Fibroblast of skin of left quadriceps (primary cell): Measurements from ENCODE around the gene SKIDA1.

Experiments used
- DNase-seq, 2 experiments: peaks; one replicate each; pipeline ENCODE4 v3.0.0-alpha.2; 2013; ENCODE audit warnings: low read depth in 2 of 2

Gene SKIDA1

DNA sequence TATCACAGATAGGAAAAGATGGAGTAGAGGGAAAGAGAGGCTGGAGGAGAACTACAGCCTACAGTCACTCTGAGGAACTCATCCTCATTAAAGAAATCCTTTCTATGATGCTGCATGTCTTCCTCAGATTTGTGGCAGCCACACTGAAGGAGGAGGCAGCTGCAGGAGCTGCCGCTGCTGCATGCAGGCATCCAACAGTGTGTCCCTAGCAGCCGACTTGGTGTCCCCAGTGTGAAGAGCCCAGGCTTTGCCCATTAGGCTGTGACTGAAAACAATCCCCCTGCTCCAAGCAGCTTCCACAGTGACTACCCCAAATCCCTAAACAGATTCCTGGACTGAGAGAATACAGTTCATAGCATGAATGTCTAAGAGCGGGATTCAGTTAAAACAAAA, 23.1 kb downstream of the SKIDA1 start:
- DNase-seq: no peak

DNA sequence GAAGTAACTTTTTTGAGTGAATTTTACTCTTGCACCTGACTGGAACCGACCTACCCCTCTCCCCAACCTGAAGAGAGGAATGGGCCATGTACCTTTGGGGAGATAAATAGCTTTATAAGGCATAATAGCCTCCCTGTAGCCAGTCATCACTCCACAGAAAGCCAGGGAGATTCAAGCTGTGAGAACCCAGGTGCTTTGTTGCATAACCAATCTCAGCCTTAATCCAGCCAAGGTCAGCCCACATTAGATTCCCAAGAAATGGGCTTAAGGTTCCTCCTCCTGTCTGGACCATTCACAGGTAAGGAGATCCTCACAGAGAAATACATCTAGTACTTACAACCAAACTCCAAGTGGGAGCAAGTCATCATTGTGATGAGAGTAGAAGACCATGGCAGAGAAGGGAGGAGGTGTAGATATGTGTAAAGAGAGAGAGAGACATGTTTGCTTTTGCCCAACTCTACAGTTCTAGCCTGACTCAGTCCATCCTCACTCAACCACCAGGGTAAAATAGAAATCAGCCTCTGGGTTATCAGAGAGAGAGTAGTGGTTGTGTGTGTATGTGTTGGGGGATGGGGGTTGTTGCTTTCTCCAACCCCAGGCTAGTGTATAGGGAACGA, 23.6 kb downstream of the SKIDA1 start:
- DNase-seq: no peak

DNA sequence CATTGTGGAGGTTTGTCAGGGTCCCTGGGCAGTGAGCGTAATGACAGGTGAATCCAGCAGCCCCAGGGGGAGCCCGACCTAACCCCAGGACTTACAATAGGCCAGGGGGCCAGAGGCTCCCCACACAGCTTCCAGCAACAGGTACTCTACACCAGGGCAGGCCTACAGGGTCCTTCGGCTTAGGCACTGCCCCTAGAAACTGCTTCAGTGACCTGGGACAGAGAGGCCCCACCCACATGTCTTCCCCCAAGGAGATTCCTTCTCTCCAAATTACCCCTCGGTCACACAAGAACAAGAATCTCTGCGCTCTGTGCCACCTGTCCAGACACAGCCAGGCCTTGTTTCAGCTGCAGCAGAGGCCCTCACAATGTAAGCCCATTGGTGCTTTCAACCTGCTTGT, 24.4 kb downstream of the SKIDA1 start:
- DNase-seq: no peak

DNA sequence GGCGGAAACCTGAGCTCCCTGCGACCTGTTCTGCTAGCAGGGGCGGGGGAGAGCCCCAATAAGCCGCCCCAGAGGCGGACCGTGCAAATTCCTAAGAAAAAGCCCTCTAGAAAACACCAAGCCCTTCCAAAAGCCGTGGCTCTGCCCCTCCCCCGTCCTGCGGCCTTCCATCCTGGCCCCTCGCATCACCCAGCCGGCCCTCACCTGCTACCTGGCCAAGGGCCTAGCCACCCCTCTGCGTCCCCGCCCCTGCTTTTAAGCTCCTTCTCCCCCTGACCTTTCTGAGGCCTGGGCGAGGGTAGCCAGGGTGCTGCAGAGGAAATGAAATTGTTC, 24.9 kb downstream of the SKIDA1 start:
- DNase-seq: no peak

DNA sequence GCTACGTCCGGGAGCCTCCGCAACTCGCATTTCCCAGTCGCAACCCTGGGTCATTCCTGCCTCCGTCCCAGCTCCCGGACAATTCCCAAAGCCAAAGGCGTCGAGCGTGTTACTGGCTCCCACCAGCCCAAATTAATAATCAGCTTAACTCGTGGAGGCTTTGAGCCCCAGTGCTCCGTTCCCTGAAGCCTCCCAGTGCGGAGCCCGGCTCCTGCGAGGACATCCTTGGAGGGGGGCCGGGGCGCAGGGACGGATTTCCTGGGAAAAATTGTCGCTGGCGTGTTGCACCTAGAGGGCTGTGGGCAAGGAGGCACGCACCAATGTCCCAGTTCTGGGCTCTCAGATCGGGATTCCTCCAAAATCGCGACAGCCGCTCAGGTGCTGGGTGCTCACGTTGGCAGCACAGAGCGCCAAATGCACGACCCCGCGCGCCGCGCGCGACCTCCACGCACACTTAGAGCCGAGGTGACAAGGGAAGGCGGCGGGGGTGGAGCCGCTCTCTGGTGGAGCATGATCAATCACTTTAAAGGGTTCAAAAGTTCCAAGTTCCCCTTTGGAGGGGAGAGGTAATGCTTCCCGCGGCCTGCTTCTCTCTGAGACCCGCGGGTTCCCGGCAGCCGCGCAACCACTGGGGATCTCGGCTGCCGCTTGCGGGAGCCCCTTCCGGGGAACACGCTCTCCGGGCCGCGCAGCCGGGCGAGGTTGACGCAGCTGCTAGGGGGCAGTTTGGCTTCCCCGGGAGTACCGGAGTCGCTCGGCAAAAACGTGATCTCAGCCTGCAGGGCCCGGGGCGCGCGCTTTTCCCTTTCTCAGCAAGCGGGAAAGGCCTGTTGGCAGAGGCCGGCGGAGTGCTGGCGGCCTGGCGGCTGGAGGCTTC, 25.5 kb downstream of the SKIDA1 start:
- no peak for DNase-seq

DNA sequence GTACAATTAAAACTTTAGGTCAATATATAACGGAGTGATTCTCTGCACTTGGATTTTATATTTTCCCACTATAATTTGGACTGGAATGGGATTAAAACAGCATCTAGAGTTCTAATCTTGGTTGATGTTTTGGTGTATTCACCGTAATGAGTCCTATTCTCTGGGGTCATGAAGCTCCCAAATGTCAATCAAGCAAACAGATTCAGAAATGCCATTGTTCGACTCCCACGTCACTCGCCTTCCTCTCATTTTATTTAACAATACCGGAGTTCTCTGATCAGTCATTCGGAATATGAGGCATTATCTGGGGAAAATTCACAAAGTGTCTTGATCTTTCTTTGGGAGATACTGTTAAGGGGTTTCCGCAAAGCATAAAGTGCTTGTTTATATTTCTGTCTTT, 26.5 kb downstream of the SKIDA1 start:
- no peak for DNase-seq

DNA sequence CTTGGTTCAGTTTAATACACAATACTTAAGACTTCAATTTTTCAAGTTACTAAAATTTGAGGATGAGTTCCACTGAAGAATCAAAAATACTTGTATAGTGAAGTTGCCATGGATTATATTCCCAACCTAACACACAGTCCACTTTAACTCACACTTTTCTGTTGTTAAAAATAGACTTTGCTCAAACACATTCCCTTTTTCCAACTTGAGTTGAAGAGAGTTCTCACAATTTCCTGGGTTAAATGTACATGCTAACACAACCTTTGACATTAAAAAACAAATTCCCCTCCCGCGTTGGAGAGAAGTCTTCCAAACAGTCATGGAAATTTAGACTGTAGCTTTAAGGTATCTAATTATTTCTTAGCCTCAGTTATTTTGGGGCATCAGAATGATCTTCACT, 27.1 kb downstream of the SKIDA1 start:
- no peak for DNase-seq

DNA sequence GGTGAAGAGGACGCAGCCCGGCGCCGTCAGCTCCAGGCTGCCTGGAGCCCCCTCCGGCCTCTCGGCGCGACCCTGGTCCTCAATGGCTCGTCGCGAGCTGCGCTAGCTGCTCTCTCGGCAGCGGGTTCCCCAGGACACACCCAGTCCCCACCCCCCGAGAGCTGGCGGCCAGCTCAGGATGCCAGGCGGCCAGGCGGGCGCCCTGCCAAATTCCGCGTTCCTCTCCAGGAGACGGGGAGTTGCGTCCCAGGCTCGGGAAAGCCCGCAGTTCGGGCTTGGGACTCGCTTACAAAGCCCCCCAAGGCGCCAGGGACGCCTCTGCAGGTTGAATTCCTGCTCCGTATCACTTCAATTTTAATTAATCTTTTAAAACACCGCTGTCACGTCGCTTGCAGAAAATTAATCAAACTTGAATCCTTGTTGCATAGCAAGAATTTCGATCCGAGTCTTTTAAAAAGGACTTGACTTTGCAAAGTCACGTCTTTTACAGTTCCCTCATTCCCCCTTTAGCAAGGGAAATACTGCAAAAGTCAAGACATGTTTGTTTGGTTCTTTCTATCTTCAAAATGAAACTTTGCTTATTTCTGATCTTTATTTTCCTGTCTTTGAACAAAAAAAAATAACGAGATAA, 28.2 kb downstream of the SKIDA1 start:
- DNase-seq: no peak

DNA sequence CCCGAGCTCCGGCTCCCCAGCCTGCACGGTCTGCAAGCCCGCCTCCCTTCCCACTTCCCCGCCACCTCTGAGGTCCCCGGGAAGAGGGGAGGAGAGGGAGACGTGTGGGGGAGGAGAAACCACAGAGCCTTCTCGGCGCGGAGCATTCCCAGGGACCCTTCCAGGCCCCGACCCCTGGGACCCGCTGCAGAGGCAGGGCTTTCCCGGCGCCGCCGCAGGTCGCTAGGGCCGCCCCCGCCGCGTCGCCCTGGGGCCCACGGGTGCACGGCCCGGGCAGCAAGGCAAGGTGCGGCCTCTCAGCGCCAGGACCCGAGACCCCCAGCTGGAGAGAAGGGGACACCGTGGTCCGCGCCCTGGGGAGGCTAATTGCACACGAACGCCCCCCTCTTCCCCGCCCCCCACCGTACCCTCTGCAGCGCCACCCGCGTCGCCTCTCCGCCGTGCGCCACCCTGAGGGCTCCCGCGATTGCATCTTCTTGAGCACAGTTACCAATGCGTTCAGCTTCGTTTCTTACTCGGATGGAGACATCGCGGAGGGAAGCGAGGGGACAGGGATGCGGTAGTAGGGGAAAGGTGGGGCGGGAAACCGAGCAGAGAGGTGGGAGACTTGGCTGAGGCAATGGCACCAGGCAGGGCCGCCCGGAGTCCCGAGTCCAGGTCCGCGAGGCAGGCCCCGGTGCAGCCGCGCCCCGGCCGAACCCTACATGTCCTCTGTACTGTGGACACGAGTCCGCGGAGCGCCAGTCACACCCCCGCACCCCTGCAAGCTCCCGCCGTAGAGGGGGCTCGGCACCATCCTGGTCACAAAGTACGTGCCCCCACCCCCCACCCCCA, 28.9 kb downstream of the SKIDA1 start:
- DNase-seq: no peak

DNA sequence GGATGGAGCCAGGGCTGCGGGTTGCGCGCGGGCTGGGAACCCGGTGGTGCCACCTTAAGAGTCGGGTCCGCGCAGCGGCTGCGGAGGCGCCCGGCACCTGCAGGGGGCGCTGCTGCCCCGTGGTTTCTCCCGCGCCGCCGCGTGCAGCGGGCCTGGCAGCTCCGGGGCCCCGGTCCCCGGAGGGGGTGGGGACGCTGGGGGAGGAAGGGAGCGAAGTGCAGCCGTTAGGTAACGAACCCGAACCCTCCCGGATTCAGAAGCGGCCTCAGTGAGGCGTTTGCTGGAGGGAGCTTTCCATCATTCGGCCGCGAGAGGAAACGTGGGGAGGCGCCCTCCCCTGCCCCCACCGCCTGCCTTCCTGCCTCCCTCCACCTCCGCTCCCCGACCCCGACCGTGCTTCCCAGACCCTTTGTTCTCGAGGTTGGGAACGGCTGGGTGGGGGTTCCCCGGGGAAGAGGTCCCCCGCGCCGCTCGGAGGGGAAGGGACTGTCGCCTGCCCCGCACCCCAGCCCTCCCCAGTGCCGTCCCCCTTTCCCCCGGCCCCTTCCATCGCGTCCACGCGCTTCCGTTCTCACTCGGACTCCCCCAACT, 29.6 kb downstream of the SKIDA1 start:
- DNase-seq: peak; percentile 76 to 83

DNA sequence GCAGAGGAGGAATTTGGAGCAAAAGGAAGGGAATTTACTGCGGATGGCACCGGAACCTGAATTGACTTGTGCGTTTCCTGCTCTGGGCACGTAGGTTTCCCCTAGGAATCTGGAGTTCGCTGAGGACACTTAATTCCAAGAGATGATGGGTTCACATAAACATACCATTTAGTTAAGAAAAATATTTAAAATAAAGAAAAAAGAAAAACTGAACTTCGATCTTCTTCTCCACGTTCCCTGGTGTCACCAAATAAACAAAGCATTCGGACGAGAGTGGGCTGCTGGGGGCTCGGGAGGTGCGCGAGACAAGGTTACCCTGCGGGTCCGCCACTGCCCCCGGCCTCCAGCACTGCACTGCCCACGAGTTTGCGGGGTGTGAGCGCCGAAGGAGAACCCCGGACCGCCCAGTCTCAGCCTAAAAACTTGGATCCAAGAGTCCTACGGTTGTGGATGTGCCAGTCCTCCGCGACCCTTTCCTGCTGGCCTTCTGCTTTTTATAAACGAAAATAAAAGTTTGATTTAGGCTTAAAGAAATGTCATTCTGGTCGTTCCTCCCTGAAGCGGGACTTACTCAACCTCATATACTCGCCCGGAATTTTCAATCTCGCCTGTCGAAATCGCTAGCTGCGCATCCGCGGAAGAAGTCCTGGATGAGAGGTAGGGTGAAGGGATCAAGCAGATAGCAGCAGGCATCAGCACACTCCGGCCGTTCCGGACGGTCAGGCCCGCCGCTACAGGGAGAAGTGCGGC, 30.3 kb downstream of the SKIDA1 start:
- no peak for DNase-seq

DNA sequence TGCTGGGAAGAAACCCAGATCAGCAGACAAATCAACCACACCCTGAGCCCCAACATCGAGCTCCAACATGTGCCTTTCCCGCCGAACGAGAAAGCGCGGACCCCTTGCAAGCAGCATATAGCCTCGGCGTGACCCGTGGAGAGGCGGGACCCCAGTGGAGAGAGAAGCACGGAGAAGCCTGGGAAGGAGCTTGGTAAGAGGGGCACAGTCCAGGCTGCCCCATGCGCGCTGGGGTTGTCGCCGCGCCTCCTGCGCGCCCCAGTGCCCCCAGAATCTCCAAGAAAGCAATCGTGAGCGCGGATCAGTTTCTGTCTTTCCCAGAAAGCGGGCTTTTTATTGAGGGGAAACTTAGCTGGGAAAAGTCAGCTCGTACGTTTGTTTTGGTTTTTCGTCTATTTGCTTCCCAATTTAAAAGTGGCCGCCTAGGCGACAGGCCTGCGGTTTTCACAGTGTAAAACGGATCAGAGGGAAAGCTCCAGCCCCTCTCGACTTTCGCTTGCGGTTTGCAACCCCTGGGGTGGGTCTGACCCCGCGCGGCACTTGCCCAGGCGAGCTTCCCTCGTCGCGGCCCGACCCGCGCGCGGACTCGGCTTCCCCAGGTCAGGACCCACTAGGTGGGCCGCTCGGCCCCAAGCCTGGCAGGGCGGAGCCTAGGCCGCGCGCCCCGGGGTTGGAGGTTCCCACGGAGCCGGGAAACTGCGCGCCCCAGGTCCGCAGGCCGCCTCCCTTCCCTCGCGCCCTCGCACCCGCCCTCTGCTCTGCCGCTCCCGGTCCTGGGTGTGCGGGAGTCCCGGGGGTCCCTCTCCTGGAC, 31.1 kb downstream of the SKIDA1 start:
- no peak for DNase-seq

DNA sequence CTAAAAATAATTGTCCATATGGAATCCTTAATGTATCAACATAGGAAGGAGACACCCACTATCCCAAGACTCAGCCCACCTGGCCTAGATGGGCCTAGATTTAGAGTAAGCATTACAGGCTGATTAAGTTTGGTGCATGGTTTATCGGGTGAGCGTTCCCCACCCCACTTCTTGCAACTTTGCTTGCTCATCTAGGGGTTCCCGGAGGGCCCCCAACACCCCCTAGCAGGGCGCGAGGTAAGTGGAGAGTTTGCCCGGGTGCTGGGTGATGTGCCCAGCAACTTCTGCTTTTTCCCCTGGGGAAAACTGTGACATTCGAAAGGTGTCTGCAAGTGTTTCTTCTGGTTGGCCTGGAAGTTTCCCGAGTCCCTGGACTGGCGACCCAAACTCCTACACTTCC, 31.7 kb downstream of the SKIDA1 start:
- no peak for DNase-seq

DNA sequence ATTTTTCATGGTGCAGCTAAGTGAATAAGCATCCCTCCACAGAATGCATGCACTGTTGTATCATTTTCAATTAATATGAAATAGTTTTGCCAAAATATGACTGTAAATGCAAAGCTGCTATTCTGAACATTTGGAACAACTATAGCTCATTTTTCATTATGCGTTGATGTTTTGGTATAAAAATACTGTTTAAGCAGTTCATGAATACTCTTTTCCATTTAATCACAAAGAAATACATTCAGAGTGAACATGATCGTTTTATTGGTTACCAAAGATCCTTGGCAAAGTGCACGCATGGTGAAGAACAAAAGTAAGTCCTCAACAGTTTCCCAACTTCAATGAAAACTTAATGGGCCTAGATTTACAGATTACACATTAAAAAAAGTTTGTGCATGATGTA, 33.1 kb downstream of the SKIDA1 start:
- no peak for DNase-seq

DNA sequence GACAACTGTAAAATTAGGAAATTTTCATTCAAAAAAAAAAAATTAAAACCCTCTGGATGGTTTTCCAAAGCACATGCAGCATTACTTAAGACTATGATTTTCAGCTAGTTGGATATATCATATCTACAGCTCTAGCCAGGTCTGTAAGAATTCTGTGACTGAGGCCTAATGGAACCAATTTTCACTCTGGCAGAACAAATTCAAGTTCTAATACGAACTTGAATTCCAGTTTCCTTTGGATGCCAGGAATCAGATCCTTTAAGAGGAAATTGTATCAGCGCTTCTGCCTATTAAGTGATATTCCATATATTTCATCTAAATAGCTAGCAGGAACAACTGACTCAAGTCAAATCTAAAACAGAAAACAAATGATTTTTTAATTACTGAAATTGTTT, 34.8 kb downstream of the SKIDA1 start:
- no peak for DNase-seq

DNA sequence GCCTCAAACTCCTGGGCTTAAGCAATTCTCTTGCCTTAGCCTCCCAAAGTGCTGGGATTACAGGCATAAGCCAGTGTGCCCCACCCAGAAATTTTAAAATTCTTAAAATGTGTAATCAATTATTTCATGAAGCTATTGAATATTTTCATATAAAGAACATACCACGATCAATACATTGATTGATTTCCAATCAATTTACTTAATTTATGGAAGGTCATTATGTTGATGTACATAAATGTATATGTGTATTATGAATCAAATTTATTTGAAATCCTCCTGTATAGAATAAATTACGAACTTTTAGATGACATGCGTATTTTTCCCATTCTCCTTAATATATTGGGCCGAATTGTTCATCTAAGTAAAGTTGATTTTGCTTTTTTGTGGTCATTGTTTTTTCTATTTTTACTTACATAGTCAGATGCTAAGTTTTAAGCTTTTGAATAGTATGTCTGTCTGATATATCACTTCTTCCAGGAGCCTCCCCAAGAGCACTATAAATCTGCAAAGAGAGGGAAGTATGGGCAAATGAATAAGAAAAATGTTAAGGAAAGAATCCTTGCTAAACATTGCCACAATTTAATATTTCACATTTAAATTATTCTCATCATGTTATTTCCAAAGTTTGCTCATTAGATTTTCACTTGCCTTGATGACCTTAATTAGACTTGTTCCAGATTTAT, 35.3 kb downstream of the SKIDA1 start:
- no peak for DNase-seq

DNA sequence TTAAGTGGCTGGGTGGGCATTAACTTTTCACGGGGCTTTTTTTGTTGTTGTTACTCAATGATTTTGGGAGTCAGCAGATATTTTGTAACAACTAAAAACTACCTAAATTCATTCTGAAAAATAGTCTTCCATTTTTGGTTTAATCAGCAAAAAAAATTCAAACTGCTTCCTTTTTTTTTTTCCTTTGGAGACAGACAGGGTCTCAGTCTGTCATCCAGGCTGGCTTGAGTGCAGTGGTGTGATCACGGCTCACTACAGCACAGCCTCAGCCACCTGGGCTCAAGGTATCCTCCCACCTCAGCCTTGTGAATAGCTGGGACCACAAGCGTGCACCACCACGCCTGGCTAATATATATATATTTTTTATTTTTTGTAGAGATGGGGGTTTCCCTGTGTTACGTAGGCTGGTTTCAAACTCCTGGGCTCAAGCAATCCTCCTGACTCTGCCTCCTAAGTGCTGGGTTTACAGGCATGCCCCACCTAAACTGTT, 36.5 kb downstream of the SKIDA1 start:
- DNase-seq: no peak

DNA sequence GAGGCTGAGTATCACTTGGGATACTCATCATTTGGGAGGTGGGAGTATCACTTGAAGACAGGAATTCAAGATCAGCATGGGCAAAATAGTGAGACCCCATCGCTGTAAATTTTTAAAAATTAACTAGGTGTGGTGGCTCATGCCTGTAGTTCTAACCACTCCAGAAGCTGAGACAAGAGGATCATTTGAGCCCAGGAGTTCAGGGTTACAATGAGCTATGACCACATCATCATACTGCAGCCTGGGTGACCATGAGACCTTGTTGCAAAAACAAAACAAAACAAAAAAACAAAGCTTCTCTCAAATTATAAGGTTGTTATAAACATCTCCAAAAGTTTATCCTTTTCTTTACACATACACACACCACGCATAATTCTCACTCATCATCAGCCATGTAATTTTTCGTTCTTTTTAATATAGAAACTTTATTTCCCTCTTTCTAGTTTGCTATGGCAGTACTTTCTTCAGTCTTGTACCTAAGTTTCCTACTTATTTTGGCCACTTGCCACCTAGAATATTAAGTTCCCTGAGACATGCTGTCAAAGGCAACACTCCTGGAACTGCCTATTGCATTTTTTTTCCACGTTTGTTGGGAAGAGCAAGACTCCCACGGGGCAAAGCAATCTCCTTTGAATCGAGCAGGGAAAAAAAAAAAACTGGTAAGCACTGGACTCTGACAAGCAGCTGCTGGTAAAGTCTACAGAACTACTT, 37.1 kb downstream of the SKIDA1 start:
- no peak for DNase-seq
